Endothelial cell of hepatic sinusoid (primary cell): Measurements from ENCODE around the gene AMIGO3.

Experiments
- in situ Hi-C: cut with HindIII; loops from 2 replicates; pipeline ENCODE4 v1.10.0; 2017; ENCODE audit warnings: low sequenced_read_pairs

Gene AMIGO3

DNA sequence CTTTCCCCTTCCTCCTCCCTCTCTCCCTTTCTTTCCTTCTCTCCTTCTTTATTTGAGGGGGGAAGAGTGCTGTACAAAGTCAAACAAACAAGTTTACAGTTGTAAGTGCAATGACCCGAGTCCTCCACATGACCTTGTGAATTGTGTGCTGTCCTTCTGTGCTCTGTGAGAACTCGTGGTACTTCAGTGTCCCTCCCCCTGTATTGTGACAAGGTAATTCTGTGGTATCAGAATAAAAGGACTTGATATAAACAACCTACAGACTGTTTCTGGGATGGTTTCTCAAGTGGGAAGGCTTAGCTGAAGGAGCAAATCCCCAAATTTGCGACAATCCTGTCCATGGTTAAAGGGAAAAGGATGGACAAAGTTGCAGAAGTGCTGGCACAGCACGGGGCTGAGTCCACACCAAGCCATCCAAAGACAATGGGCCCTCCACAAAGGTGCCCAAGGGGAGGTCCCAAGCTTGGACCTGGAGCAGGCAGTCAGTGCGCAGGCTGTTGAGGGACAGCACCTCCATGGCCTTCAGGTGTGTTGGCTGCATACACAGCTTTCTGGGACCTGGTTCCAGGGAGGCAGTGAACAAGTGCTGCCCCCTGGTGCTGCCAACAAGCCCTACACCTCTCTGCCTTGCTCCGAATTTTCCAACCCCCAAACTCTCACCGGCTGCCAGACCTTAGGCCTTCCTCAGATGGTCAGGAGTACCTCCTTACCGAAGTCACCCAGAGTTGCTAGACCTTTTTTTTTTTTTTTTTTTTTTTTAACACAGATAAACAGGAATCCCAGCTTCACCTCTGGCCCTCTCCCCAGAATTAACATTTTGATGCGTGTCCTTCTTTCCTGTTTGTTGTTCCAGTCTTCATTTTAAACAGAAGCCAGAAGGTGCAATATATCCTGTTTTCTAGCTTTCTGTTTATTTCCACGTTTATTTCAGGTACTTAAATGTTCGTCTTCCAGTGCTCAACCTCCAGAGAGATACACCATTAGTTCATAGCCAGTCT, 47.9 kb downstream of the AMIGO3 start:
- in situ Hi-C loops, result loop anchor here (5.0 kb wide), 1 partner anchor 99 kb away; no protein-coding TSS in a partner anchor

DNA sequence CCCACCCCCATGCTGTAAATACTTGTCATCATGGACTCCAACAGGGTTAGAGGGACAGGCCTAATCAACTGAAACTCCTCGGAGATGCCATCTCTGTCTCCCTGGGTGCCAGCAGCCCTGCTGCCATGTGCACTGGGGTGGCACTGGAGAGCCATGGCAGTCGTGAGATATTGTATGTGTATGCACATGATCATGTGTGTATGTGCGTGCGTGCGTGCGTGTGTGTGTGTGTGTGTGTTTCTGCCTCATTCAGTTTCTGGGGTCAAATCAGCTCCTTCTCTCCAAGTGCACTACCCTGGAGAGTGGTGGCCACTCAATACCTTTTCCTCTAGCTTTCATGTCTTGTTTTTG, 48.6 kb downstream of the AMIGO3 start:
- in situ Hi-C loops, result loop anchor here (5.0 kb wide), 1 partner anchor 99 kb away; no protein-coding TSS in a partner anchor

DNA sequence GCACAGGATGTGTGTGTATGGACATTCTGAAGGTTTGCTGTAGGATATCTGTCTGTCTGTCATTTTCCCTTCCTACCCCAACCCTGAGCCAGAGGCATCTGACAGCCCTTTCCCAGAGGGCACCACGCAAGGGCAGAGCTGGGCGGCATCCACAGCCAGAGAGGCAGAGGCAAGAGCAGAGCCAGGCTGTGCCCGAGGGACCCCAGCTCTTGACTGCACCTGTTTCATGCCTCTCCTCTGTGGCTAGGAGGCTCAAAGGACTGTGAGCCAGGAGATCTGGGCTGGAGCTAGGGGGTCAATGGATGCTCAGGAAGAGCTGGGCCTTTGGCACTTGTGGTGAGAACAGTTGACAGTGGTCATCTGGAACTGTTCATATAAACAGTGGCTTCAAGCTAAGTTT, 50.1 kb downstream of the AMIGO3 start:
- in situ Hi-C loops, result no loop called here

DNA sequence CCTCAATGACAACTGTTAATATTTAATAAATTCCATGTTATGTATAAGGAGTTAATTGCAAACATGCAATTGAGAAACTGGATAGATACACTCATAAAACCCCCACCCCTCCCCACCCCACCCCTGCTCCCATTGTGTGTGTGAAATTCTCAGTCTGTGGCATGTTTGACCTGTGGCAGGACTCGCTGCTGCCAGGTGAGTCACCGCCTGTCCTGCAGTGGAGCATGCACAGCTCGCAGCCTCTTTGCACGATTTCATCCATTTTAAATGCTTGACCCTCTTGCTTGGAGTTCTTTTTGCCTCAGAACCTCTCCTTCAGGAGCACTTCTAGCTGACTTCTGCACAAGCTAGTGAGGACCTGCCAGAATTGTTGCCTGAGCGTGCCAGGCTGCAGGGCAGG, 50.6 kb downstream of the AMIGO3 start:
- in situ Hi-C loops, result no loop called here

DNA sequence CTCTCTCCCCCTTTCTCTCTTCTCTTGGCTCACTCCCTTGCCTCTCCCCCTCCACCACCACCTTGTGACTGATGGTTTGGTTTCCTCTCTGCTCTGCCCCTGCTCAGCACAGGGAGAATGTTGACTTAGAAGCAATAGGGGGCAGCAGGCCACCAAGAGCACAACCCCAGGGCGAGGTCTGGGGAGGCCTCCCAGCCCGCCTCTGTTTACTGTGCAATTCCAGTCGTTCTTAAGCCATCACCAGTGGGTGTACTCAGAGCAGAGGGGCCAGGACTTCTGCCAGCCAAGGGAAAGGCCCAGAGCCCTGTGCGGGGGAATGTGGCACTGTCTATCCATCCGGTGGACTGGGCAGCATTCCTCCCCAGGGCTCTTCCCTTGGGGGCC, 51.1 kb downstream of the AMIGO3 start:
- in situ Hi-C loops, result no loop called here

DNA sequence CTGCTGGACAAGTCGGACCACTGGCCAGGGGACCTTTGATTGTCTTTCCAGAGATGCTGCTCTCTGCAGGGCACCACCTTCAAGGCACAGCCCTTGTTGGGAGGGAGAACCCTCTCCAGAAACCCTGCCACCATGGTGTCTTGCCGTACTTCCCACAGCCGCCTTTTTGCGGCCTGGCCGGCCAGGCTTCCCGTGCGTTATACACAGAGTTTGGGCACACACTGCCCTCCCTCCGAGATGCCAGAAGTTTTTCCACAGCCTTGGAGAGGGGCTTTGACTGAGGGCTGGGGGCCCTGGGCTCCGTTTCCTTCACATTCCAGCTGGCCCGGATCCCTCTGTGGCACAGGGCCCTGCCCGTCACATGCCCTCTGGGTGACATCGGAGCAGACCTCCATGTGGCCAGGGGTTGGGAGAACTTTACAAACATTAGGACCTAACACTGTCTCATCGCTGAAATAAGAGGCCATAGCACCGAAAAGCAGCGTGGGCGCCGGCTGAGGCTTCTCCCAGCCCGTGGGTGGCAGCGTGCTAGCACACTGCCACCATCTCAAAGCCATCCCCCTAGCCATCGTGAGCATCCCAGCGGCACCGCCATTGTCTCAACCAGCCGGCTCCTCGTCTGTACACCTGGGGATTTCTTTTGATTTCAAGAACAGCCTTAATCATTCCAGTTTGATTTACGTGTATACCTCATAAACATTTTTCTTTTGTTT, 51.6 kb downstream of the AMIGO3 start:
- in situ Hi-C loops, result no loop called here
